Activated CD4-positive, alpha-beta T cell treated with anti-CD3 and anti-CD28 coated beads for 24 hours (primary cell): ENCODE results near the gene NTSR1.

Experiments
- DNase-seq, 2 donors: peaks; one replicate each; pipeline ENCODE4 v3.0.0-alpha.2; 2020; ENCODE audit warnings: low read depth in 2 of 2

Gene NTSR1

DNA sequence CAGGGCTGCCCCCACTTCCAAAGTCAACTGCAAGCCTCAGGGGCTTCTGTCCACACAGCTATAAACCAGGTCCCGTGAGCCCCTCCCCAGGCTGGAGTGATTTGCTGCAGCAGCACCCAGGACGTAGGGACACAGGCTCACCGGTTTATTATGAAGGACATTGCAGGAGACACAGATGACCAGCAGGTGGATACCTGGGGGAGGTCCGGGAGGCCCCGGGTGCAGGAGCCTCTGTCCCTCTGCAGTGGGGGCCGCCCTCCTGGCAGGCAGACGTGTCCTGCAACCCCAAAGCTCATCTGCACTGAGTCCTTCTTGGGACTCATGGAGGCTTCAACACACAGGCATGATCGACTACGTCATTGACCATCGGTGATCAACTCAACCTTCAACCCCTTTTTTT is 14.5 kb upstream of the NTSR1 start:
- DNase-seq, result no peak

GRCh38 chr20:62694868-62695267 is 13.8 kb upstream of the NTSR1 start:
- DNase-seq, result no peak

DNA sequence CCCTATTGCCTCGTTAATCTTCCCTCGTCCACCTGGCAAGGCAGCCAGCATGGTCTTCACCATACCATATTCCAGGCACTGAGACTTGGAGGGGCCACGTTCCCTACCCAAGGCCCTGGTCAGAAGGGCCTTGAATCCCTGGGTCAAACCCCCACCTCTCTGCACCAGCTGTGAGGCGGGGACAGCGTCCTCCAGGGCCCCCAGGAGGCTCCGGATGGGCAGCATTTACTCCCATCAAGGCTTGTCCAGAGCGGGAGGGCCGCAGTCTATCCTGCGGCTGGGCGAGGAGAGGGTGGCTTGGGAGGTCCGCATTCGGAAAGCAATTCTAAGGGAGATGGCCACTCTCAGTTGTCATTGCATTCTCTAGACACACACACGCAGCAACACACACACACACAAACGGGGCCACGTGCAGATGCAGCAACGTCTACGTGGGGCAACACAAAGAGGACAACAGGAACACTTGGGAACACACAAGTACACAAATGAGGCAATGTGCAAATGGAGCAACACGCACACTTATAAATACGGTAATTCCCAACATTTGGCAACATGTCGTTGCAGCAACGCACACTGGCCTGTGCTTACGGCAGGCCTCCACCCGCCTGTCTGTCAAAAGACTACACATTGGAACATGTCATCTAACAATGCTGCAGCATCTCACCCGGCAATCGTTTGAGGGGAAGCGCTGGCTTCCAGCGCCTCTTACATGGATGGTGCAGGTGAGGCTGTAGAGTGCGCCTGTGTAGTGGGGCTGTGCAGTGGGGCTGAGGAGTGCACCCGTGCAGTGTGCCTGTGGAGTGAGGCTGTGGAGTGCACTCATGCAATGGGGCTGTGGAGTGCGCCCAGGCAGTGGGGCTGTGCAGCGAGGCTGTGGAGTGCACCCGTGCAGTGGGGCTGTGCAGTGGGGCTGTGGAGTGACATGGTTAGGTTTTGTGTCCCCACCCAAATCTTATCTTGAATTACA is 12.9 kb upstream of the NTSR1 start:
- DNase-seq, result no peak

DNA sequence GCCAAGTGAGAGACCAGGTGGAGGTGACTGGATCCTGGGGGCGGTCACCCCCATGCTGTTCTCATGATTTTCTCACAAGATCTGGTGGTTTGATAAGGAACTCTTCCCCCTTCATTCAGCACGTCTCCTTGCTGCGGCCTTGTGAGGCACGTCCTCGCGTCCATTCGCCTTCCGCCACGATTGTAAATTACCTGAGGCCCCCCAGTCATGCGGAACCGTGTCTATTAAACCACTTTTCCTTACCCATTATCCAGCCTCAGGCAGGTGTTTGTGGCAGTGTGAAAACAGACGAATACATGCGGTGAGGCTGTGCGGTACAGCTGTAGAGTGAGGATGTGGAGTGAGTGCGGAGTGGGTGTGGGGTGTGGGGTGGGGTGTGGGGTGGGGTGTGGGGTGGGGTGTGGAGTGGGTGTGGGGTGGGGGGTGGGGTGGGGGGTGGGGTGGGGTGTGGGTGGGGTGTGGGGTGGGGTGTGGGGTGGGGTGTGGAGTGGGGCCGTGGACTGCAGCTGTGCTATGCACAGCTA is 12.1 kb upstream of the NTSR1 start:
- DNase-seq, result no peak

GRCh38 chr20:62696989-62697388 is 11.6 kb upstream of the NTSR1 start:
- no peak for DNase-seq

DNA sequence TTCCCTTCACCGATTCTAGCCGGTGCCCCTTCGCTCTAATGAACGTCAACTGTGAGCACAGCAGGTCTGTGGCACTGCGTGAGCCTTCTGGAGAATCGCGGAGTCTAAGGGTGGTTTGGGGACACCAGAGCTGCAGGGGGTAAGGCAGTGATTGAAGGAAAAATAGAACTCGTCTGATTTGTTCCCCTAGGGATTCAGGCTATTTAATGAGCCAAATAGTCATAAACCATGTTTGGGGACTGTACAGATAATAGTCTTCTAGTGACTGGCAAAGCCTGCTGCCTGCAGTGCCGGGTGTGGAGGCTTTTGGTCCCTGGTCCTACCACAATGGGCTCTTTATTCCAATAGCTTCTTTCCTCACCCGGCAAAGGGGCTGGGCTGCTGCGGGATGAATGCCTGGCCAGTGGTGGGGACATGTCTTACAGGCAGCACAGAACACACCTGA is 11.1 kb upstream of the NTSR1 start:
- no peak for DNase-seq

GRCh38 chr20:62698231-62698630 is 10.4 kb upstream of the NTSR1 start:
- no peak for DNase-seq

- no peak for DNase-seq
Measured at GRCh38 chr20:62699296-62699695, 9.3 kb upstream of the NTSR1 start.

GRCh38 chr20:62699741-62700140 is 8.9 kb upstream of the NTSR1 start:
- DNase-seq, result no peak

GRCh38 chr20:62700261-62700930 is 8.2 kb upstream of the NTSR1 start:
- no peak for DNase-seq

- DNase-seq, result no peak
Measured at GRCh38 chr20:62701161-62702012, 7.2 kb upstream of the NTSR1 start.

- DNase-seq, result no peak
Measured at GRCh38 chr20:62702013-62702300, 6.7 kb upstream of the NTSR1 start.

DNA sequence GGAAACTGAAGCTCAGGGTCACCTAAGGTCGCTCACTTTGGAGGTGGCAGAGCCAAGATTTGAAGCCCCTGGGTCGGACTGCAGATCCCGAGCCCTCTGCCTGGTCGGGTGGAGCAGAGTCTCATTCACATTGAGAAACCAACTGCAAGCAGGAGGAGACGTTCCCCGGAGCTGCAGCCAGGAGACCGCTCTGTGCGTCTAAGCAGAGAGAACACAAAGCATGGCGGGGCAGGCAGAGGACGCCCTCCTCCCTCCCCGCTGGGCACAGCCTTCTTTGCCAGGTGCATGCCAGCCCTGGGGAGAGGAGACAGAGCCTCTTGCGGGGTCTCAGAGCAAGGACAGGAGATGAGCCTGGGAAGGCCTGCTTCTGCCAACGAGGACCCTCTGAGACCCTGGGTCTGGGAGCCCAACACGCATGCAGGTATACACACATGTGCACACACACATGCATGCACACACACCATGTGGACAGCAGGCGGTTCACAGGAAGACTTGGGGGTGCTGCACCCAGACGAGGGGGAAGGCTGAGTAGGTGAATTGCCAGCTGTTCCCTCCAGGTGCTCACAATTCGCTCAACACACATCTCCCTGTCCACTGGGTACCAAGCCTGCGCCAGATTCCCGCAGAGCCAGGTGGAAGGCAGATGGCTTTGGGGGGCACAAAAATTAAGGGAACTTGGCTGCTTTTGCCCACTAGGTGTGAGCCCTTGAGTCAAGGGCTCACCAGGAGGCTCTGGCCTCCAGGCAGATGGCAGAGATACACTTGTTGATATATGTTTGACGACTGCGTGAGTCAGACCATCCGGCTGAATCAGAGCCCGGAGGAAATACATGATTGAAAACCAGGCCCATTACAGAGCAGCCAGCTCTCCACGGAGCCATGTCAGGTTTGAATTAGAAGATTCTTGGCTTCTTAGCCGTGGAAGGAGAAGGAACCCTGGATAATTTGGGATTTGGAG is 5.5 kb upstream of the NTSR1 start:
- DNase-seq, result no peak

DNA sequence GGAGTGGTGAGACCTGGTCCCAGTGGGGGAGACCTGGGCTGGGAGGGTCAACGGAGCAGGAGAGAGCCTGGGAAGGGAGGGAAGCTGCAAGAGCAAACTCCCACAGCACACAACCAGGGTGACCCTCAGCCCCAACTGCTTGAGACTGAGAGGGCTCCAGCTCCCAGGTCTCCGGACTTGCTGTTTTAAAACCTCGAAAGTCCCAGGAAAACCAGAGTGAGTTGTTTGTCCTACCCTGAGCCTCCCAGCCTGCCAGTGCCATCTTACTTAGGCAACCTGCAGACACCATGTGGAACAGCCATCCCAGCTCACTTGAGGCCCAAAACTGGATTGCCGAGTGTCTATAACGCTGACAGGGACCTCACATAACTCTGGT is 4.8 kb upstream of the NTSR1 start:
- no peak for DNase-seq

DNA sequence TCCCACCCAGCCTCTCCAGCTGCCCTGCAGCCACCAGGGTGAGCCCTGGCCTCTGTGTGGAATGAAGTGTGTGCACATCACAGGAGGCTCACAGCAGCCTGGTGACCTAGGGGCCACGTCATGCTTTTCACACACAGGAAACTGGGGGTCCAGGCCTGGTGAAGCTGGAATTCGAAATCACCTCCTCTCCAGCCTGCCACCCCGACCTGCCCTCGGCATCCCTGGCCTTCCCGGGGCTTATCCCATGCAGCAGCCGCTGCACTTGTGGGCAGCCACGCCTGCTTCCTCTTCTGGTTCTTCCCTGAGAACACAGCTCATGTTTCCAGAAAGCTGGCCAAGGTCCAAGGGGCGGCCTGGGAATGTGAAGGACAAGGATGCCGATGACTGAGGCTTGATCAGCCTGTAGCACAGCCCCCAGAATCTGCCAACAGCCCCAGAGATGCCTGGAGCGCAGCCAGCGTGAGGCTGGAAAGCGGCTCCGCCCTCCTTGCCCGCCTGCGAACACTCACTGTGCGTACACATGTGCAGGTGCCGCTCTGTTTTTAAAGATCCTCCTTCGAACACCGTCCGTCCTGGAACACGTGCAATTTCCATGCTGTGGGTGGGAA is 4.2 kb upstream of the NTSR1 start:
- no peak for DNase-seq

GRCh38 chr20:62705627-62706026 is 3.0 kb upstream of the NTSR1 start:
- no peak for DNase-seq

GRCh38 chr20:62706344-62706743 is 2.3 kb upstream of the NTSR1 start:
- DNase-seq, result no peak

DNA sequence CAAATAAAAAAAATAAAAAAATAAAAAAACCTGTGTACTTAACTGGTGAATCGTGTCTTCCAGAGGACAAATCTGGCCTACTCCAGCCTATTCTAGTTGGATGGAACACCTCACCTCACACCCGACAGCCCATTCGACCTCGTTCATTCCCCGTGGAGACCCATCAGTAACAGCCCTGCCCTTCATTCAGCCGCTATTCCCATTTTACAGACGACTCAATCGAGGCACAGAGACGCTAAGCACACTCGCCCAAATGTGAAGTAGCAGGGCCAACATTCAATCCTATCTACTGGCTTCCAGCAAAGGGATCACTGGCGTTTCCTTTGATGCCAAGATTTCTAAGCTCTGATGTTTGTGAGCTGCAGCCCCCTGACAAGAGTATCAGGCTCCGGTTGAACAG is 1.8 kb upstream of the NTSR1 start:
- no peak for DNase-seq

DNA sequence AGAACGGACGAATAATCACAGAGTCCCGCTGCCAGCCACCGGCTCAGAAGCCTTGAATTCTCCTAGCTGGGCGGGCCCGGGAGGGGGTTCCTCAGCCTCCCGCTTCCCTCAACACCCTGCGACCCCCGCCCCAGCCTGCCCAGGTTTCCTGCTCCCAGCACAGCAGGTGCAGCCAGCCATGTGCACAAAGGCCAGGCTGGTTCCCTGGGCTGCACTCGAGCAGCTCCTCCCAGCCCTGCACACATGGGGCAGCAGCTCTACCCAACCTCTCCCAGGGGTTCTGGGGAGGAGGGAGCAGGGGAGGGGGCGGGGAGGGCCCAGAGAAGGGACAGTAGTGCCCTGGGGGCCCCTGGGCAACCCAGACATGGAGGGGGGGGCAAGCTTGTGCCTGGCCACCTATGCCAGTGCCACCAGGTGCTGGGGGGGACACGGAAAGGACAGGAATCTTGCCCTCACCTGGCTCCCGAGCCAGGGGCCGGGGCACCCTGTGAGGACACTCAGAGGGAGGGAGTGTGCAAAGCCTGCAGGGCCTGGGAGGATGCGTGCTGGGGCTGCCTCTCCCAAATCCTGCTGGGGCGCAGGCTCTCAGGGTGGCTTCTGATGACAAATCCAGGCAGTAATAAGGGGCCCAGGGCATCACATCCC is 1.2 kb upstream of the NTSR1 start:
- no peak for DNase-seq

DNA sequence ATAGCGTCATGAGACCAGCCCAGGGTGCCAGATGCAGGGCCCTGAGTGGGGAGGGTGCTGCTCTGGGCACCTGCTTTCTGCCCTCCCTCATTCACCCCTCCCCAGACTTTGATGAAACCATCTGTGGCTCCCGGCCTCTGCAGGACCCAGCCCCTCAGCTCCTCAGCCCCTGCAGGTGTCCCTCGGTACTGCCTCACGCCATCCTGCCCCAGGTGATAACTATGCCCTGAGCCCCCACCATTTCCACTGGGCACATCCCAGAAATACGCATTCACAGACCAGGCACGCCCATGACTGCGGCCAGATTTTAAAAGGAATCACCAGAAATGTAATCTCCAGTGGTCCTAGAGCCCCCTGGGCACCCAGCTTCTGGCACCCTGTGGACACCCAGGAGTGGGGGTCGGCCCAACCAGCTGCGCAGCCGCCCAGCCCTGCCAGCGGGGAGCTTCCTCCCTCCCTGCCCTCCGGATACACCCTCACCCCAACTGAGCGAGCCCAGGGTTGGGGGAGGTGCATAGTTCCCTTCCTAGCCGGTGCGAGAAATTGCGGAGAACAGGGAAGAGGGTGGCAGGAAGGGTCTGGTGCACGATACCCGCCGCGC is 615 bp upstream of the NTSR1 start:
- no peak for DNase-seq
